GM20000 (cell line): ENCODE data around the gene FLVCR1.
"Not testable (repeated sequence)": the region's sequence is repeated elsewhere in the genome, so short reads cannot be mapped to it uniquely, and the experiment has no call there.

Experiments
- DNase-seq: peaks from one replicate; pipeline ENCODE4 v3.0.0; 2012; ENCODE audit warnings: low spot score
- TF ChIP-seq, protein P1 (sequence below): IDR thresholded peaks from 2 replicates; pipeline ENCODE4 v1.5.1; 2012; ENCODE audit warnings: mild to moderate bottlenecking, control low read depth; ENCODE audit errors: extremely low read depth, missing control alignments

Gene FLVCR1

DNA sequence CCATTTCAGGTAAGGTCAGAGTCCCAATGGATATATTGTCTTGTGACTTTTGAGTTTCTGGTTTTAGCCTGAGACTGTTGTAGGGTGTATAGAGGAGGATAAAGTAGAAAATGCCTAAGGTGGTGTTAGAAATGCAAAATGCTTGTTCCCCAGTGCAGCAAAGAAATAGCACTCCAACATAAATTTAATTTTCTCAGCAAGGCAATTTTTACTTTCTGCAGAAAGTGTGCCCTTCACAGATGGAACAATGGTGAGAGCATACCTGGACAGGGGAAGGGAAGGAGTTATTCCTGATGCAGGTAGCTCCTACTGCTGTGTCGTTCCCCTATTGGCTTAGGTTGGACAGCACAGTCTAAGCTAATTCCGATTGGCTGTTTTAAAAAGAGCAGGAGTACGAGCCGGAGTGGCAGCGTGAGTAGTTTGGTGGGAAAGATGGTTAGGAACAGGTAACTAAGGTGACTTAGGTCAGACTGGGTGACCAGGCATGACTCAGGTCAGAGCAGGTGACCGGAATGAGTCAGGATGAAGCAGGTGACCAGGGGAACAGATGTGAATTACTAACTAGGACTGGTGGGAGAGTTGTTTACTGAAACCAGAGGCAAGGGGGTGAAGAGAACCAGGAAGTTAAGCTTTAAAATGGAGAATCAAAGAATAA lies 32.1 kb upstream of the FLVCR1 start:
- DNase-seq: no peak
- TF ChIP-seq, protein P1, sequence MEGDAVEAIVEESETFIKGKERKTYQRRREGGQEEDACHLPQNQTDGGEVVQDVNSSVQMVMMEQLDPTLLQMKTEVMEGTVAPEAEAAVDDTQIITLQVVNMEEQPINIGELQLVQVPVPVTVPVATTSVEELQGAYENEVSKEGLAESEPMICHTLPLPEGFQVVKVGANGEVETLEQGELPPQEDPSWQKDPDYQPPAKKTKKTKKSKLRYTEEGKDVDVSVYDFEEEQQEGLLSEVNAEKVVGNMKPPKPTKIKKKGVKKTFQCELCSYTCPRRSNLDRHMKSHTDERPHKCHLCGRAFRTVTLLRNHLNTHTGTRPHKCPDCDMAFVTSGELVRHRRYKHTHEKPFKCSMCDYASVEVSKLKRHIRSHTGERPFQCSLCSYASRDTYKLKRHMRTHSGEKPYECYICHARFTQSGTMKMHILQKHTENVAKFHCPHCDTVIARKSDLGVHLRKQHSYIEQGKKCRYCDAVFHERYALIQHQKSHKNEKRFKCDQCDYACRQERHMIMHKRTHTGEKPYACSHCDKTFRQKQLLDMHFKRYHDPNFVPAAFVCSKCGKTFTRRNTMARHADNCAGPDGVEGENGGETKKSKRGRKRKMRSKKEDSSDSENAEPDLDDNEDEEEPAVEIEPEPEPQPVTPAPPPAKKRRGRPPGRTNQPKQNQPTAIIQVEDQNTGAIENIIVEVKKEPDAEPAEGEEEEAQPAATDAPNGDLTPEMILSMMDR: no peak

DNA sequence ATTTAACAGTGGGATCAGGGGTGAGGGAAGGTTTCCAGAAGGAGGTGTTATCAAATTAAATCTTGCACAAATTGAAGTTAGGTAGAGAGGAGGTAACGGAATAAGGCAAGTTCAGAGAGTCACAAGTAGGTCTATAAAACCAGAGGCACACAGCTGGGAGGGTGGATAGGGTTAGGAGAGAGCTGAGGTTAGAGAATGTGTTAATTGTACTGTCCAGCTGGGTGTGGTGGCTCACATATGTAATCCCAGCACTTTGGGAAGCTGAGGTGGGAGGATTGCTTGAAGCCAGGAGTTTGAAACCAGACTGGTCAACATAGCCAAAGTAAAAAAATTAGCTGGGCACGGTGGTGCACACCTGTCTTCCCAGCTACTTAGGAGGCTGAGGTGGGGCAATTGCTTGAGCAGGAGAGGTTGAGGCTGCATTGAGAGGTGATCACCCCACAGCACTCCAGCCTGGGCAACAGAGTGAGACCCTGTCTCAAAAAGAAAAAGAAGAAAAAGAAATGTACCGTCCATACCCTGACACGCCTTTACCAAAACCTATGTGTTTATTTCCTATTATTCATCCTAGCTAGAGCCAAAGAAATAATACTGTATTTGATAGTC lies 30.8 kb upstream of the FLVCR1 start:
- DNase-seq: no peak
- TF ChIP-seq, protein P1: no peak

DNA sequence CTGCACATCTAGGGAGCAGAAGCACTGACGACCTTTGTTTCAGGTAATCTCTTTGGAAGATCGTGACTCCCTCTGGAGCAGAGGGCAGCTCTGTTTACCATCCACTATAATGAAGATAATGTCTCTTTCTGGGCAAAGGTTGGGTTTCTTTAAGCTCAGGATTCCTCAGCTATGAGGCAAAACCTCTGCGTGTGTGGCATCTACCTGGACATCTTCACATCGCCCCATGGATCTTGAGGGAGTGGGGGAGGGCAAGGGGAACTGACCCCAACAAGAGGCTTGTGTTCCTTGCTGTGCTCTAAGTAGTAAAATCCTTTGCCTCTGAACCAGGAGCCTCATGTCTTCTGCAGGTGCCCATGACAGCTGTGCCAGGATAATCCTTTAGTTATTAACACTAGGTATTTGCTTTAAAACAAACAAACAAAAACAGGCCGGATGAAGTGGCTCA lies 30.2 kb upstream of the FLVCR1 start:
- DNase-seq: no peak
- TF ChIP-seq, protein P1: no peak

DNA sequence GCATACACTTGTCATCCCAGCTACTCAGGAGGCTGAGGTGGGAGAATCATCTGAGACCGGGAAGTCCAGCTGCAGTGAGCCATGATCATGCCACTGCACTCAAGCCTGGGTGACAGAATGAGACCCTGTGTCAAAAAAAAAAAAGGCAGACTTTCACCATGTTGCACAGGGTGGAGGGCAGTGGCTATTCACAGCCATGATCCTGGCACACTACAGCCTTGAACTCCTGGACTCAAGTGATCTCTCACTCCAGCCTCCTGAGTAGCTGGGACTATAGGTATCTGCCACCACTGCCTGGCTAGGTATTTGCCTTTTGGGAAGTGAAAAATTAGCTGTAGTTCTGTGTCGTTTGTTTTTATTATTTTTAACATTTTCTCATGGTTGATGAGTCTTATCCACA lies 29.7 kb upstream of the FLVCR1 start:
- TF ChIP-seq, protein P1: no peak
- no peak for DNase-seq

DNA sequence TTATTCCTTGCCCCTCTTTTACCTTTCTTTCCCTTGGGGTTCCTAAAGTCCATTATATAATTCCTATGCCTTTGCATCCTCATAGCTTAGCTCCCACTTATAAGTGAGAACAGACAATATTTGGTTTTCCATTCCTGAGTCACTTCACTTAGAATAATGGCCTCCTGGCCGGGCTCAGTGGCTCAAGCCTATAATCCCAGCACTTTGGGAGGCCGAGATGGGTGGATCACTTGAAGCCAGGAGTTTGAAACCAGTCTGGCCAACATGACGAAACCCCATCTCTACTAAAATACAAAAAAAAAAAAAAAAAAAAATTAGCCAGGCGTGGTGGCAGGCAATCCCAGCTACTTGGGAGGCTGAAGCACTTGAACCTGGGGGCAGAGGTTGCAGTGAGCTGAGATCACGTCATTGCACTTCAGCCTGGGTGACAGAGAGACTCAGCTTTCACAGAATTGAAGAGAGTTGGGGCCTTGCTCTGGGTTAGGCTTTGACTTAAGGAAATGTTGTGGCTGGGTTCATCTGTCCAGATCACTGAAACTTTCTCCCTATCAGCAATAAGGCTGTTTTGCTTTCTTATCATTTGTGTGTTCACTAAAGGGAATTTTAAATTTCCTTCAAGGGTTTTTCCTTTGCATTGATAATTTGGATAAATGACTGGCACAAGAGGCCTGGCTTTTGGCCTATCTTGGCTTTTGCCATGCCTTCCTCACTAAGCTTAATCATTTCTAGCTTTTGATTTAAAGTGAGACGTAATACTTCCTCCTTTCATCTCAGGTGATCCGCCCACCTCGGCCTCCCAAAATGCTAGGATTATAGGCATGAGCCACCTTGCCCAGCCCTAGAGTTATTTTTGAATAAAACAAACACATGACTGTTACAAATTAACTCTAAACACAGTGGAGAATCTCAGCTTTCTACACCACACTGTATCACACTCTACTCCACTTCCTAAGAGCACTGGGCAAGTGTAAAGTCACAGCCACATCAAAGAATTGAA lies 24.6 kb upstream of the FLVCR1 start:
- DNase-seq: not testable (repeated sequence)

DNA sequence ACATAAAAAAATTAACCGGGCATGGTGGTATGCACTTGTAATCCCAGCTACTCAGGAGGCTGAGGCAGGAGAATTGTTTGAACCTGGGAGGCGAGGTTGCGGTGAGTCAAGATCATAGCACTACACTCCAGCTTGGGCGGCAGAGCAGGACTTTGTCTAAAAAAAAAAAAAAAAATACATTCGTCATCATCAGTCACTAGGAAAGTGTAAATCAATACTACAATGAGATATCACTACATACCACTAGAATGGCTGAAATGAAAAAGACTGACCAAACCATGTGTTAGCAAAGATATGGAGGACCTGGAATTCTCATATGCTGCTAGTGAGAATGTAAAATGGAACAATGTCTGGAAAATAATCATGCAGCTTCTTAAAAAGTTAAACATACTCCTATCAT lies 19.9 kb upstream of the FLVCR1 start:
- DNase-seq: no peak

DNA sequence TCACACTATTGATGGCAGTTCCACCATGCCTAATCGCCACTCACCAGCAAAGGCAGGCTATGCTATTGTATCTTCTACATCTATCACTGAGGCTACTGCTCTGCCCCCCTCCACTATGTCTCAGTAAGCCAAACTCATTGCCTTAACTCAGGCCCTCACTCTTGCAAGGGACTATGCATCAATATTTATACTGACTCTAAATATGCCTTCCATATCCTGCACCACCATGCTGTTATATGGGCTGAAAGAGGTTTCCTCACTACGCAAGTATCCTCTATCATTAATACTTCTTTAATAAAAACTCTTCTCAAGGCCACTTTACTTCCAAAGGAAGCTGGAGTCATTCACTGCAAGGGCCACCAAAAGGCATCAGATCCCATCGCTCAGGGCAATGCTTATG lies 13.6 kb upstream of the FLVCR1 start:
- not testable (repeated sequence) for DNase-seq

More for the DNA sequence above, 19.9 kb upstream of the FLVCR1 start:
- TF ChIP-seq, protein P1: no peak

DNA sequence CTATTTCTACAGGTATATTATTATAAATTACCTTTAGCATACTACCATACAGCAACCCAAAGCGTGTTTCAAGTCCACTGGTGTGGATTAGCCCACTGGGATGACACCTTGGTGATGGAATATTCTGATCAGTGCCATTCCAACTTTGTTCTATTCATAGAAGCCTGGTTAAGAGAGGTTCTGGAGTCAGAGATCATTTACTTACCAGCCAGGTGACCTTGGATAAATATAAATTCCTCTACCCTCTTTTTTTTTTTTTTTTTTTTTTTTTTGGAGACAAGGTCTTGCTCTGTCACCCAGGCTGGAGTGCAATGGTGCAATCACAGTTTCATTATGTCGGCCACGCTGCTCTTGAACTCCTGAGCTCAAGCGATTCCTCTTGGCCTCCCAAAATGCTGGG lies 10.5 kb upstream of the FLVCR1 start, which contains the start of gene SPATA45:
Gene SPATA45 (minus strand): TSS at position 101 of the 400 bp plus-strand sequence. CDS start 11,500 bp downstream, outside the sequence.
- DNase-seq: no peak
- TF ChIP-seq, protein P1: no peak
